ENCODE measurements around the gene SETBP1.

SETBP1 gene

GRCh38 chr18:44765456-44765855 lies 84.8 kb downstream of the SETBP1 start:
- DNase-seq = no peak

GRCh38 chr18:44766450-44766849 lies 85.8 kb downstream of the SETBP1 start:
- no peak for DNase-seq

DNA sequence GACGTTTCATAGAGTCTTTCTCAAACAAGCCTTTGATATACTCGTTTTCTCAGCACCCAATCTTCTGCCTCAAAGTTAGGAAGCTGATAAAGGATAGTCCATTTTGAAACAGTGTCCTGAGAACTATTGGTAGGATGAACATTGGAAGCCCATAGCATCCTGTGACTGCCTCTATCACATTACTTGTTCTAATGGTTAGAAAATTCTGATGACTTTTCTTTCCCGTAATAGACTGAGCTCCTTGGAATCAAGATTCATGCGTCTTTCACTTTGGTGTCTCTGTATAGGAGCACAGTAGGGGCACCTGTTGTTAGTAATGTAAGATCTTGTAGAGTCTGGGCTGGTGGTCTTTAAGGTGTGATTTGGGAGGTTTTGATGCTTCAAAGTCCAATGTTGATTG lies 87.1 kb downstream of the SETBP1 start:
- no peak for DNase-seq

DNA sequence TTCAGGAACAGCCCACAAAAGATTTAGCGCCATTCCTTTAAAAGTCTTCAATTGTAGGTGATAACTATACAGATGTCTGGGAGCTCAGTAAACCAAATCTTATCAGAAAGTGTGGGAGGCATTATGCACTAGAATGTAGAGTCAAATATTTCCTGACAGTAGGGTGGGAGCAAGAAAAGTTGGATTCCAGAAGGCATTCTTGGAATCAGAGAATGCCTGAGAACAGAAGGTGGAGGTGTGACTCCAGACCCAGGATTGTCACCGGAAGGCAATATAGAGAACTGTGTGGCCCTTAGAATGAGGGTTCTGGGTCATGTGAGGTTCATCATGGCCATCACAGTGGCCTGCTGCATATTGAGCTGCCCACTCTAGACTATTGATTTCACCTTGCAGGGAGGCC lies 90.0 kb downstream of the SETBP1 start:
- no peak for DNase-seq

DNA sequence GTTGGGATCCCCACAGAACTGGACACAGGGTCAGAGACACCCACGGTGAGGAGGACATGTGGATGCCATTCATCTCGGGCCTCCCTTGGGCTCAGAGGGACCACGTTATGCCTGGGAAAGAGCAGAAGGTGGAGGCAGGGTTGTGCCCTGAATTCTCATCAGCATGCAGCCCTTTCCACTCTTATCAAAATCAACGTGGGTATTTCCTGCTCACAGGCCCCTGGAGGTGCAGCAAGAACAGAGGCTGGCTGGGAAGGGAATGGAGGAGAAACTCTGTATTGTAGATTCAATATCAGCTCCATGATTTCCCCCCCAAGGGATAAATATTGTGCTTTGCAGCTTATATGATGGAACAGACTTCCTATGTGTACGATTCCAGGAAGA lies 90.9 kb downstream of the SETBP1 start:
- no peak for DNase-seq

GRCh38 chr18:44771956-44772917 lies 91.5 kb downstream of the SETBP1 start:
- no peak for DNase-seq

DNA sequence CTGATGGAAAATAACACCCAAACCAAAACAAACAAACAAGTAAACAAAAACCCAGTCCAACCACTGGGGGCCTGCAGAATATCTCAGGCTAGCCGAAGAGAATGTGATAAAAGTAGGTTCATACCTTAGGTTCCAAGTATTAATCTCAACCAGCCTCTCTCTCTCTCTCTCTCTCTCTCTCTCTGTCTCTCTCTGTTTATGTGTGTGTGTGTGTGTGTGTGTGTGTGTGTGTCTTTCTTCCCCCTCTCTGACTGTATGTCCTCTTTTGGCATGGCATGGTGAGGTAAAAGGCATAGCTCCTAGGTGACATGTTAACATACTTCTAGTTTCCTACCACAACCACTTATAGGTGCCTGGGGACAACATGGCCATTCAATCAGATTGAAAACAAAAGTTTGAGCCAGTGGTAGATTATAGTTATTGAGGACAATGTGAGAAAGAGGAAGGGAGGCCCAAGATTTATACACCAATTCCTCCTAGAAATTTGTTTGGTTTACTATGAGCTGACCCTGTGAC lies 93.0 kb downstream of the SETBP1 start:
- DNase-seq = no peak

- DNase-seq = no peak
These were observed 93.5 kb downstream of the SETBP1 start for GRCh38 chr18:44774191-44774590.

DNA sequence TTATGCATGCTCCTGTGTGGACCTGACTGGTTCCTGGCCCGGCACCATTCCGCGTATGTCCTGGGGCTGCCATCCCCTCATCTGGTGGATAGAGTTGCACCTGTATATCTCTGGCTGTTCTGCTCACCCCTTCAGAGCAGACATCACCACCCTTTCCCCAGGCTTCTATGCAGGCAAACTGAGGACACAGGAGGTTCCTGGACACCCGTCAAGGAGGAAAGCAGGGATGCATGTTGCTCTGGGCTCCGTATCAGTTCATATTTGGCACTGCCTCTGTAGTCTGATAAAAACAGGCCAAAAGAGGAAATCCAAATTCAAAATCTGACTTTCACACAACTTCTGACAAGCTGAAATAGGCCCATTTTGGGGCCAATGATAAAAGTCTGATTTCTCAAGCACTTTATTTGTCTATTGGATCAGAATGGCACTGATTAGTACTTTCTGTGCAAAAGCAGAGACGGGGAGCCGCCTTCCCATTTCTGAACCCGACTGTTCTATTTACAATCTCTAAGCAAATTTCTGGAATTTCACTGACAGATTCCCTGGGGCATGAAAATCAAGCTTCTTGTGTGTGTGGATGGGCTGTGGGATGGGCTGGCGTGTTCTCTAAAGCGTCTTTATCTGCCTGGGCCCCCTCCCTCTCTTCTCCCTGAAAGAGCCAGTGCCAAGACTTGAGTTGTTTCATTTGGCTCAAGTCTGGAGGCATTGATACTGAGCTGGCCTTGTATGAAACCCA lies 96.9 kb downstream of the SETBP1 start:
- no peak for DNase-seq

- no peak for DNase-seq
These were observed 98.1 kb downstream of the SETBP1 start for GRCh38 chr18:44778788-44779187.

DNA sequence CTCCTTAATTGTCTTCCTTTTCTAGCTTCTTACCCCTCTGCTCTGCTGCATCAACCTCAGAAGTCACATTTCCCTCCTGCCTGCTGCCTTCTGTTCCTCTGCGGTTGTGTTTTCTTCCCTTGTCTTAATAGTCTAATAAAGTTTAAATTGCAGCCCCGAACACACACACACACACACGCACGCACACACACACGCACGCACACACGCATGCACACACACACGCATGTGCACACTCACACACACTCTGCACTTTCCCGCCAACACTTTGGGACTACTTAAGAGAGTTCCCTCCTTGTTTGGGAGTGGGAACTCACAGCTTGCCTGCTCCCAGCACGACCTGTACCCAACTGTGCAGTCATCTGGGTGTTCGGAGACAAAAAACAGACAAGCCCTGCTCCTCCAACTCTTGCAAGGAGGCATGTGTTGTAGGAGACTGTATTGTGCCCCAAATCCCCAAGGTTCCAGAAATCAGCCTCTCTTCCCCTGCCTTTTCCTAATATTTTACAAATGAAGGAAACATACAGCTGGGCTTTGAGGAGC lies 99.1 kb downstream of the SETBP1 start:
- DNase-seq = no peak

DNA sequence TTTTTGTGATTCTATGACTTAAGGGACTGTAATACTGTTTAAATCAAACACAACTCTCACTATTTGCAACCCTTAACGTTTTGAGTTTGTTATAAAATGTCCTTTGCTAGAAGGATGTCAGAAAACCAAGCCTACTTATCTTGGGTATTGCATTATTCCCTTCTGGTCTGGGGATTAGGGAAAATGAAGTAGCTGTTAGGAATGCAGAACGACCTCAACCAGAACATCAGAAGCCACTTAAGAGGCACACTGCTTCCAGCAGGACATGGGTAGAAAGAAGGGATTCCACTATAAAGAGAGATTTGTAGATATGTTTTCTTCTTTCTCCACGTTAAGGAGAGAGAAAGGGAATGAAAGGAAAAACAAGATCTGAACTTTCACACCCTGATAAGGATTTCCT lies 101.2 kb downstream of the SETBP1 start:
- DNase-seq = no peak

GRCh38 chr18:44782617-44783016 lies 101.9 kb downstream of the SETBP1 start:
- no peak for DNase-seq

DNA sequence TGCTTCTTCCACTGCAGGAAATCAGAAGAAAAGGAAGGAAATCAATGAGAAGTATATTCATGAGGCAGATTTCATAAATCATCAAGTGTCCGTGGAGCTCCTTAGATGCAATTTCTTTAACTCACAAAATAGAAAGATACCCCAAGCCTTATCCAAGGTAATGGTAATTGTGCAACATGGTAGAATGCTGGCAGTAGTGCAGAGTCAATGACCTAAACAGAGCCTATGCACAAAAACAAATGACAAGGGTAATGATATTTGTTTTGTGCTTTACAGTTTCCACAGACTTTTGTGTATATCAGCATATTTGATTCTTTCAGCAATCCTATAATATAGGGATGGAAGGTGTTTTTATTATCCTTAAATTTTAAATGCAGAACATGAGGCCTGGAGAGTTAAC lies 102.7 kb downstream of the SETBP1 start:
- DNase-seq = no peak

DNA sequence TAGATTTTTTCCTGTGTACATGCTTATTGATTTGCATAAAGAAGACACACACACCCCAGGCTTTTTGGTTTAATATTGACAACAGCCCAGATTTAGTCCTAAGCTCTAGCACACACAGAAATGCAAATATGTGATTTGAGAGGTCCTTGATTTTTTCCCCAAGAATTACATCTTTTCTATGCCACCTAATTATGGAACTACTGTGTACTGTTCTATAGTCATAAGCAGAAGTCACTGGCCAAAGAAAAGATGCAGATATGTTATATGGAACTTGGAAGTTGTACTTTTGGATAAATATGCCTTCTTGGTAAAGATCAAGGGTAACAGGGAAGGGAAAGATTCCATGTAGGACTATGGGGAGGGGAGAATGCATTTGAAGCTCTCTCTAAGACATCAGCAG lies 105.6 kb downstream of the SETBP1 start:
- DNase-seq = no peak

GRCh38 chr18:44786688-44787087 lies 106.0 kb downstream of the SETBP1 start:
- no peak for DNase-seq

GRCh38 chr18:44788334-44788733 lies 107.6 kb downstream of the SETBP1 start:
- DNase-seq = no peak

- no peak for DNase-seq
These were observed 109.0 kb downstream of the SETBP1 start for GRCh38 chr18:44789710-44790109.

- DNase-seq = no peak
These were observed 110.2 kb downstream of the SETBP1 start for GRCh38 chr18:44790860-44791259.

GRCh38 chr18:44791520-44791919 lies 110.8 kb downstream of the SETBP1 start:
- no peak for DNase-seq

DNA sequence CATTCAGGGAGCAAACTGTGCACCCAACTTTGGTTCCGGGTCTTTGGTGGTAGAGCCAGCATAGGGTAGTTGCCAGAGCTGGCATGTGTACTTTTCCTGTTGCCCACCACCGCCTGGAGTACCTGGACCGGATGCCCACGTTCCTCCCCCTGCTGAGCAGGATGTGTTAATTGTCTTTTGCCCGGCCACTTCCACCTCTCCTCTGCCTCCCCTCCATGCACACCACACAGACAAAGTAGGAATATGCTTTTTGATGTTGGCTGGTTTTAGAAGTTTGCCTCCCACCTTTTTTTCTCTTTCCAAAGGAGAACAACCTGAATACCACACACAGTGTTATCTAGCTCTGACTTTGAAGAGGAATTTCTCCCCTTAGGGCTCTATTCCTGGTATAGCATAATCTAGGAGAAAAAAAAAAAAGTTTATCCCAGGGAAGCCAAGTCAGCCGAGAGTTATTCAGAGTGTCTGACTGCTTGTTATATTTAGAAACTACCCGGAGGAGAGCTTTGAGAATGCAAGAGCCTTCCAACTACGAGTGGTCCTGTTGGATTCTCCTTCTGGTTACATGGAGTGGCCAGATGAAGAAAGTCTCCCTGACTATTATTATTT lies 111.9 kb downstream of the SETBP1 start:
- no peak for DNase-seq

GRCh38 chr18:44793194-44793593 lies 112.5 kb downstream of the SETBP1 start:
- DNase-seq = no peak

- no peak for DNase-seq
These were observed 113.0 kb downstream of the SETBP1 start for GRCh38 chr18:44793685-44794084.

Measured in stimulated activated CD4-positive, alpha-beta T cell treated with anti-CD3 and anti-CD28 coated beads, Interleukin-4, amount 100 ng/mL, for 24 hours (primary cell).